SW 1271 (cell line): ENCODE results near the gene MDK.

Experiments
- DNase-seq, 2 experiments: peaks; one replicate each; lab custom pipeline; 2025; lab: John Stamatoyannopoulos, UW

MDK gene

GRCh38 chr11:46402957-46403902 is 21.8 kb downstream of the MDK start:
- DNase-seq, result no peak

- DNase-seq, result no peak
Observed at GRCh38 chr11:46404476-46405017, 23.1 kb downstream of the MDK start.

- no peak for DNase-seq
Observed at GRCh38 chr11:46407635-46408034, 26.2 kb downstream of the MDK start.

- DNase-seq, result no peak
Observed at GRCh38 chr11:46408407-46408986, 27.0 kb downstream of the MDK start.

- DNase-seq, result no peak
Observed at GRCh38 chr11:46410021-46410420, 28.6 kb downstream of the MDK start.

- no peak for DNase-seq
Observed at GRCh38 chr11:46413760-46414465, 32.4 kb downstream of the MDK start.

- DNase-seq, result no peak
Observed at GRCh38 chr11:46414466-46414796, 33.0 kb downstream of the MDK start.

GRCh38 chr11:46414879-46415278 is 33.4 kb downstream of the MDK start:
- DNase-seq, result no peak

- DNase-seq, result no peak
Observed at GRCh38 chr11:46417711-46418110, 36.2 kb downstream of the MDK start.

GRCh38 chr11:46418751-46419150 is 37.3 kb downstream of the MDK start:
- DNase-seq, result no peak

GRCh38 chr11:46420513-46420912 is 39.0 kb downstream of the MDK start:
- no peak for DNase-seq

GRCh38 chr11:46421257-46421880 is 39.9 kb downstream of the MDK start:
- DNase-seq, result no peak

GRCh38 chr11:46422588-46422987 is 41.1 kb downstream of the MDK start:
- no peak for DNase-seq

- DNase-seq, result no peak
Observed at GRCh38 chr11:46426233-46426991, 44.9 kb downstream of the MDK start.

- DNase-seq, result no peak
Observed at GRCh38 chr11:46427364-46427763, 45.9 kb downstream of the MDK start.

- DNase-seq, result no peak
Observed at GRCh38 chr11:46429717-46430116, 48.2 kb downstream of the MDK start.

- DNase-seq, result no peak
Observed at GRCh38 chr11:46431211-46431610, 49.7 kb downstream of the MDK start.
